HG02885 (cell line): ENCODE results near the gene C2orf92.
"Not testable (repeated sequence)": the region's sequence is repeated elsewhere in the genome, so short reads cannot be mapped to it uniquely, and the experiment has no call there.

ENCODE experiments used
- ATAC-seq: cut with Tn5 transposase; IDR thresholded peaks from one replicate; pipeline ENCODE4 v1.9.1; 2021; ENCODE audit warnings: mild to moderate bottlenecking; ENCODE audit not compliant: unreplicated experiment, poor library complexity

C2orf92 gene

GRCh38 chr2:97659256-97660043, 10.1 kb upstream of the C2orf92 start:
- ATAC-seq: no peak

- no peak for ATAC-seq
Observed at GRCh38 chr2:97660044-97660774, 9.3 kb upstream of the C2orf92 start.

GRCh38 chr2:97660775-97661389, 8.6 kb upstream of the C2orf92 start:
- no peak for ATAC-seq

GRCh38 chr2:97661927-97662326, 7.6 kb upstream of the C2orf92 start:
- ATAC-seq: no peak

GRCh38 chr2:97662386-97662894, 7.1 kb upstream of the C2orf92 start:
- no peak for ATAC-seq

- ATAC-seq: peak; percentile 44
Observed at GRCh38 chr2:97662895-97663625, 6.5 kb upstream of the C2orf92 start.

GRCh38 chr2:97663626-97663961, 5.9 kb upstream of the C2orf92 start:
- ATAC-seq: no peak

- ATAC-seq: peak; percentile 86
Observed at GRCh38 chr2:97663962-97664635, 5.4 kb upstream of the C2orf92 start, which contains the start of gene ACTR1B. Gene ACTR1B, minus strand, starts transcription at chr2:97664044. Its CDS starts 154 bp downstream, at chr2:97663890.

GRCh38 chr2:97664636-97664970, 4.9 kb upstream of the C2orf92 start:
- no peak for ATAC-seq

GRCh38 chr2:97670471-97670870, 958 bp downstream of the C2orf92 start:
- no peak for ATAC-seq

- no peak for ATAC-seq
Observed at GRCh38 chr2:97671526-97671925, 2.0 kb downstream of the C2orf92 start.

GRCh38 chr2:97672606-97673140, 3.2 kb downstream of the C2orf92 start:
- ATAC-seq: not testable (repeated sequence)

- no peak for ATAC-seq
Observed at GRCh38 chr2:97673182-97673914, 3.8 kb downstream of the C2orf92 start.

GRCh38 chr2:97673915-97674283, 4.4 kb downstream of the C2orf92 start:
- ATAC-seq: no peak

GRCh38 chr2:97675430-97676113, 6.1 kb downstream of the C2orf92 start:
- ATAC-seq: no peak

GRCh38 chr2:97676620-97677019, 7.1 kb downstream of the C2orf92 start:
- no peak for ATAC-seq

- ATAC-seq: no peak
Observed at GRCh38 chr2:97677480-97677879, 8.0 kb downstream of the C2orf92 start.

- ATAC-seq: no peak
Observed at GRCh38 chr2:97678298-97678697, 8.8 kb downstream of the C2orf92 start.

- ATAC-seq: not testable (repeated sequence)
Observed at GRCh38 chr2:97687235-97687634, 17.7 kb downstream of the C2orf92 start.
